ENCODE measurements around the gene KLHL26.

The KLHL26 gene

DNA sequence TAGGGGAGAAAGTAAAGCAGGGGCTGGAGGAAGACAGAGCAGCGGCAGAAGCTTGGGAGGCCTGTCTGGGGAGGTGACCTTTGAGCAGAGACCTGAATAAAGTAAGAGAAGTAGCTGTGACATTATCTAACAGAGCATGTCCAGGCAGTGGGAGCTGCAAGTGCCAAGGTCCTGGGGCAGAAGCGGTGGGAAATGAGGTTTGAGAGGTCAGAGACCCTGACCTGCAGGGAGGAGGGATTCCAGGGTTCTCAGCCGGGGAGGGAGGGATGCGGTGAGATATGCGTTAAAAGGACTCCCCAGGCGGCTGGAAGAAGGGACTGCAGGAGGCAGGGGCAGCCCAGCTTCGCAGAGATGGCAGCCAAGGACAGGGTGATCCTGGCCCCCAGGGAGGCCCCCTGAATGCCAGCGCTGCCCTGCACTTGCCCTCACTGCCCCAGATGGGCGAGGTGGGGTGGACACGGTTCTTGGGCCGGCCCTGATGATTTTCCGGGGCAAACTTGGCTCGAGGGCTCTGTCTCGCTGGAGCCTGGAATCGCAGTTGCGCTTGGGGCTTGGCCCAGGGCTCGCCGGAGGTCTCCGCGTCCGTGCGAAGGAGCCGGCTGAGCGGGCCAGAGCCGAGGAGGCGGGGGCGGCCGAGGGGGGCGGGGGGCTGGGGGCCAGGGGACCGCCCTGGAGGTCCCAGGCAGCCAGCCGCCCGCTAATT lies 33.4 kb upstream of the KLHL26 start:
- no peak for DNase-seq

DNA sequence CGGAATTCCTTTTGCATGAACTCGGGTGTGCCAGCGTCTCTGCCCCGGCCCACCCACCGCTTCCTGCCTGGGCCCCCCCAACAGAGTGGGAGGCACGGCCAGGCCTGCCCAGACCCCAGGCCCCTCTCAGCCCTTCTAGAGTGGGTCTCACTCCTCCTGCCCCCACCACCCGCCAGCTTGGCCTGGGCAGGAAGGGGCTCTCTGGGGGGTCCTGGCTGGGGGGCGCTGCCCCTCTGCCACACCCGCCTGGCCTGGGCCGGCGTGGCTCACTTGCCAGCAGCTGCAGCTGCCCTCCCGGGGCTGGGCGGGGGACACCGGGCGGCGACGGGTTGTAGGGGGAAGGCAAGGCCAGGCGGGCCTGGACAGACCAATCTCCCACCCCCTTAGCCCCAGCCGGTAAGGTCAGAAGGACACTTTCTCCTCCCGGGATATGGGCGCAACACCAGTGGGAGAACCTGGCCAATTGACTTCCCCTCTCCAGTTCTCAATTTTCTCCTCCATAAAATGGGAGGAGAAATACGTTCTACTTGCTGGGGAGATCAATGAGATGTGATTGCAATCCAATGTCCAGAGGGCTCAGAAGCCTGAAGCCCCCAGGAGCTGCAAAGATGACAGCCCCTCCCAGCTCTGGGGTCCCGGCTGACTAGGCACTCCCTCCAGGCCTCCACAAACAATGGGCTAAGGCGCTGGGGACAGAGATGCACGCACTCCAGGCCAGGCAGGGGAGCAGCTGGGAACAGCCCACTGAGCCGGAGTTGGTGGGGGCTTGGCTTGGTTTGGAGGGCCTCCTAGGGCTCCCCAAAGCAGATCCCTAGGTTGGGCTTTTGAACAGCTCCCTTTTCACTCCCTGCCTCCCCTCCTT lies 32.6 kb upstream of the KLHL26 start:
- no peak for DNase-seq

DNA sequence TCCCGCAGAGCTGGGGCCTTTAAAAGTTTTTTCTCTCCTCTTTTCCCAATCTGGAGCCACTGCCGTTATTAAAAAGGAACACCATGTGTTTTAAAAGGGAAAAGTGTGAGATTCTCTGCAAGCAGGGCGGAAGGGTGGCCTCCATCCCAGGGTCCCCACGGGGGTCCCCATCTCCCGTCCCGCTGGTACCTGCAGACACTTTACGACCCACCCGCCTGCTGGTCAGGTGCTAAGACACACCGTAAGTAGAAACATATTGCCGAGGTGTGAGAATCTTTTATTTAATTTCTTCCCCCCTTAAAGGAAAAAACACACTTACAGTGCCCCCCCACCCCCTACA lies 32.0 kb upstream of the KLHL26 start:
- DNase-seq = no peak

DNA sequence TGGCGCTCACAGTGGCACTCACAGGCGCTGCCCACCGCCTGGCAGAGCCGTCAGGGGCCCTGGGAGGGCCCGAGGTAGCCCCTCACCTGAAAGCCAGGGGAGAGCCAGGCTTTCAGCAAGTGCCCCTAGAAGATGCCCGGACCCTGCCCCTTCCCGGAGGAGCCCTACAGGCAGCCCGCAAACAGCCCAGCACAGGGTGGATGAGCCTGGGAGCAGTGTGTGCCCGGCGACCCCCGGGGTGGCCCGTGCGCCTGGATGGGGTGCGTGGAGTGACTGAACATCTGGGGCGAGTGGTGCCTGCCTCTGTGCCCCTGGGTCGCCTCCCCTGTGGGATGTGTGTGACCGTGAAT lies 31.7 kb upstream of the KLHL26 start:
- no peak for DNase-seq

DNA sequence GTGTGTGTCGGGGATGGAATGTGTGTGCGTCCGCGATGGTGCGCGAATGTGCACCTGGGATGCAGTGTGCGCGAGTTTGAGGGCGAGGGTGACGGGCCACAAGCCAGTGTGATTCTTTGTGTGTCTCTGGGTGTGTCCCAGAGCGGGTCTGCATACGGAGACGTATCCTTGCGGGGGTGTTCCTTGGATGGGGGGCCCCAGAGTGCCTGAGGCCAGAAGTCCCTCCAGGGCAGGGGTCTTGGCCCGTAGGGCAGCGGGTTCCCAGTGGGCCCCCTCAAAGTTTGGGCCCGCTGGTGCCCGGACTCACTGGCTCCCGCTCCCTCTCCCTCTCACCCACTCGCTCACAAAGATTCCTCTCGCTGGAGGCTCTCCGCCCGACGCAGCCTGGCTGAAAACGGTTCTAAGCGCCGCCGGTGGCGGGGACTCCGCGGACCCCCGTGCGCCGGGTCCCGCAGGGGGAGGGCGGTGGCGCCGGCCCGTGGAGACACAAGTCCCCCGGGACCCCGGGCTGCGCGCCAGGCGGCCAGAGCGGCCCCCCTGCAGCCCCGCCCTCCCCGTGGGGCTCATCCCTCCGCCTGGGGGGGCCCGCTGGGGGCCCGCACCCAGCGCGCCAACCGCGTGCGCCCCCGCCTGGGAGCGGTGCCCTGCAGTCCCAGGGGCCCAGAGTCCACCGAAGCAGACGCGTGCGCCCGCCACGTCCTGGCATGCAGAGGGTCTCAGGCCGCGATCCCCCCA lies 31.1 kb upstream of the KLHL26 start:
- DNase-seq = no peak

DNA sequence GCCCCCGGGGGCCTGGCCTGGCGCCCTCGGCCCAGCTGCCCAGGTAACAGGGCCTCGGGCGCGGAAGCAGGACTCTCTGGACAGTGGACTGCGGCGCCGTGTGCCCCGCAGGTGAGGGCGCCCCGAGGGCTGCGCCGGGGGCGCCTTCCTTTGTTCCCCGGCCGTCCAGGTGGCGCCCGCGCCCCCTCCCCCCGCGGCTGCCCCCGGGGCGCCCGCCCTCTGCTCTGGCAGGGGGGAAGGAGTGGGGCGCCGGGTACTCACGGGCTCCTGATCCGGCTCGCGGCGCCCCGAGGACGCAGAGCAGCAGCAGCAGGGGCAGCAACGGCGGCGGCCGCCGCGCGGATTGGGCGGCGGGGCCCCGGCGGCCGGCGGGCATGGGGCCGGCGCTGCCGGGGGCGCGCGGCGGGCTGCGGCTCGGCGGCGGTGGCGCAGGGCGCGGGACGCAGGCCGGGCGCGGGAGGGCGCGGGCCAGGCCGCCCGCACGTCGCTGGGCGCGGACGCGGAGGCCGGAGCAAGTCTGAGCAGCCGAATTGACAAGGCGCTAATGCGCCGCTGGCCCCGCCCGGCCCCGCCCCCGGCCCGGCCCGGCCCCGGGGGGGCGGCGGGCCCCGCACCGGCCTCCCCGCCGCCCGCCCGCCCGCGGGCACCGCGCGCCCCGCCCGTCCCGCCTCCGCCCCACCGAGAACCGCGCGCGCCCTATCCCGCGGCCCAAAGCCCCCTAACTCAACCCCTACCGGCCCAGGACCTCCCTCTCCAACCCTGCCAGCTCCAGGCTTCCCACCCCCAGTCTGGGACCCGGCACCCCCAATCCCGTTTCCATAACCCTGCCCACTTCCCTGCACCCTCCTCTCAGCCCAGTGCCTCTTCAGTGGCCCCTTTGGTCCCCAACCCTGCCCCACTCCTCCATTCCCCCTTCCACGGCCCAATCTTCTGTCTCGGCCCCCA lies 30.3 kb upstream of the KLHL26 start, which contains the start of gene CRLF1:
TSS of gene CRLF1 (minus strand) at position 519 of the 945 bp plus-strand sequence. CDS start at position 376, 143 bp downstream.
- no peak for DNase-seq

DNA sequence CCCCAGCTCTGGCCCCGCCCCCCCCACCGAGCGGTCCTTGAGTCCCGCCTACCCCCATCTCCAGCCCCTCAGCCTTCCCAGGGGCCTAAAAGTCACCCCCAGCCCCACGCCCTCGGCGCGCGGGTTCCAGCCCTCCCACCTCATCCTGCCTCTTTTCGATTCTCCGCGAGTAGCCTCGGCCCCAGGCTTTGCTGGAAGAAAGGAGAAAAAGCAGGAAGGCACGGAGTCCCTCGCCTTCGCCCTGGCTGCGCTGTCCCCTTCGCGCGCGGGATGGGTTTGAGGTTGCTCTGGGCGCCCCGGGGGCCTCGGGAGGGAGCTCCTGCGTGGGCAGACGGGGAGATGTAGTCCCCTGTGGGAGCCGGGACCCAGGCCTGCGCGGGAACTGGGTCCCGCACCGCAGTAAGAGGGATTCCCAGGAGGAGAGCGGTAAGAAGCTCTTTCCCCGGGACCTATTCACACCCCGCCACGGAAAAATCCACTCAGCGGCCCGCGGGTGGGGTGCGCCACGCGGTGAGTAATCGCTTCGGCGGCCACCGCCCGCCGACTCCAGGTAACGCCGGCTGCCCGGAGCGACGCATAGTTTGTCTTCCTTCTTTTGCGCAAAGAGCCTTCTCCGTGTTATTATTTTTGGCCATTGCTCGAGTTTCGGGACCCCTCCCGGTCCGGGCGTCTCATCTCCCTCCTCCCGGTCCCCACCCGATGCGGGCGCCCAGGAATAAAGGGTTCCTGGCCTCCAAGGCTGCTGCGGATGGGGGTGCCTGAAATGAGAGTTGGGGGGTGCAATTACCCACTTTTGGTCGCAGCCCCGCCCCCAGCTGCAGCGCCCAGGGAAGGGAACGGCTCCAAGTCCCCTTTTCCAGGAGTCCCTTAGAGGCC lies 29.4 kb upstream of the KLHL26 start:
- DNase-seq = no peak

DNA sequence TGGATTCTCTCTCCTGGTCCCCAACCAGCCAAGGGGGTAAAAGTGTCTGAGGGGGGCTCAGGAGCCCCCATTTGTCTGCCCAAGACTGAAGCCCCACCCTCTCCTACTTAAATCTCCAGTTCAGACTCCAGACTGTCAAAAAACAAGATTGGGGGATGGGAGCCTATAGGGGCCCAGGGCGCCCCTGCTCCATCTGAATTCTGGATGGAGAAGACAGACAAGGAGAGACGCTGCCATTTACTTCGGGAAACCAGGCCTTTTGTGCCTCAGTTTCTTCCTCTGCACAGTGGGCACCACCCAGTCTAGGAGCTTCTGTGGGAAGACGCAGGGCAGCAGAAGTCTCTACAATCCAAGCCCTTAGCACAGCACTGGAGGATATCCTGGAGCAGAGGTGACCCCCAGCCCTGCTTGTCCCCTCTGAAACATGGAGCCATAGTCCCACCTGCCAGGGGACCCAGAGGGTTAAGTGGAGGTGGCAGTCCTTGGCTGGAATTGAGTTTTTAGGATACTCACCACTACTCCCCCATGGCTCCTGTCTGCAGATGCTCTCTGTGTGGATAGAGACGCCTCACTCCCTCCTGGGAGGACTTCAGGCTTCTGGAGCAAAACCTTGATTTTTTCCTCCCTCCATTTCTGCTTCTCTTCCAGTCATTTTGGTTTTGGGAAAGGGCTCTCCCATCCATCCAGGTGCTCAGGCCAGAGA lies 28.6 kb upstream of the KLHL26 start:
- no peak for DNase-seq

DNA sequence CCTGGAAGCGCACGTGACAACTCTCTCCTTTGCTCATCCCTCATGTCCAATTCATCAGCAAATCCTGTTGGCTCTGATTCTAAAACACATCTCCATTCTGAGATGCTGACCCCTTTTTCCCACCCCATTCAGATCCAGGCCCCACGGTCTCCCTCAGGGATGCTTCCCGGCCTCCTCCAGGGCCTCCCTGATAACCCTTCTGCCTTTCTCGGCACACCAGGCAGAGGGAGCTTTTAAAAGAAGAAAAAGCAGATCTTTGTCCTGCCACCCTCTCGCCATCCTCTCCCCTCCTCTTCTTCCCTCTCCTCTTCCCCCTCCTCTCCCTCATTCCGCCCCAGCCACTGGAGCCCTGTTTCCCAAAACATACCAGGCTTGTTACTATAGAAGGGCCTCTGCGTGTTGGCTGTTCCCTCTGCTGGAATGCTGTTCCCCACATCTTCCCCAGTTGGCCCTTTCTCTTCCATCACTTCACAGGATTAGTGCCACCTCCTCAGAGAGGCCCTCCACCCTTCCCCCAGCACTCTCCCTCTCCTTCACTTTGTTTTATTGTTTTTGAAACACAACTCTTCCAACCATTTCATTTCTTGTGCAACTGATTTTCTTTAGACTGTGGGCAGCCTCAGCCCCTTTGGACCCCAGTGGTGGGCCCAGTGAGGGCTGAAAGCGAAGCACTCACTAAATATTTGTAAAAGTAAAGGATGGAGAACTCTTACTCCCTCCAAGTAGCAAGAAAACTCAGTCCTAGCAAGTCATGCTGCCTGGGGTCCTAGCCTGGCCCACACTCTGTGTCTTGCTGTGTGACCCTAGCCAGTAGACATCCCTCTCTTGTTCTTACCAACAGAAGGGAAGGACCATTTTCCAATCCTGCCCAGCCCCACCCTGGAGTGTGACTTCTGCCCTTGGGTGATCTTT lies 27.8 kb upstream of the KLHL26 start:
- no peak for DNase-seq

DNA sequence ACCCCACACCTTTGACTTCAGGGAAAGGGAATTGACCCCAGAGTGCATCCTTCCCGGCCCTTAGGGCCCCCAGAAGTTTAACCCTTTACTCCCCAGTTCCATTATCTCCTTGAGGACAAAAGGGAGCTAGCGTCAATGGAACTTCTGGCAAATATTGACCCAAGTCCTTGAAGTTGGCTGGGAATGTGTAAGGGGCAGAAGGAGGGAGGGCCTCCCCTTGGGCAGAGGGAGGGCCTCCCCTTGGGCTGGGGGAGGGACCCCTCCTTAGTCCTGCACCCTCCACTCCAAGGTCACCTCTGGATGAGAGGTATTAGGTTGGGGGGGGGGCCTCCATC lies 27.1 kb upstream of the KLHL26 start:
- DNase-seq = no peak

DNA sequence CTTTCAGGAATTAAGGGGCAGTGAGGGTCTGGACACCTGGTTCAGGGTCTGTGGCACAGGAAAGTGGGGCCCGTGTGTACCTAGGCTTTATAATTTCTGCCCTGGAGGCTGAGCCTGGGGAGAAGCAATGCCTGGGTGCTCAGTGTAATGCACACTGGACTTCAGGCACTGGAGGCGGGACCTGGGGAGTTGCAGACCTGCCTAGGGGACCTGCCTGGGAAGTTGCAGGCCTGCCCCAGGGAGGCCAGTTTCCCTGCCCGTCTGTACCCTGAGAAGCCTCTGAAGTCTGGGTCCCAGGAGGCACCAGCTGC lies 26.6 kb upstream of the KLHL26 start:
- no peak for DNase-seq

DNA sequence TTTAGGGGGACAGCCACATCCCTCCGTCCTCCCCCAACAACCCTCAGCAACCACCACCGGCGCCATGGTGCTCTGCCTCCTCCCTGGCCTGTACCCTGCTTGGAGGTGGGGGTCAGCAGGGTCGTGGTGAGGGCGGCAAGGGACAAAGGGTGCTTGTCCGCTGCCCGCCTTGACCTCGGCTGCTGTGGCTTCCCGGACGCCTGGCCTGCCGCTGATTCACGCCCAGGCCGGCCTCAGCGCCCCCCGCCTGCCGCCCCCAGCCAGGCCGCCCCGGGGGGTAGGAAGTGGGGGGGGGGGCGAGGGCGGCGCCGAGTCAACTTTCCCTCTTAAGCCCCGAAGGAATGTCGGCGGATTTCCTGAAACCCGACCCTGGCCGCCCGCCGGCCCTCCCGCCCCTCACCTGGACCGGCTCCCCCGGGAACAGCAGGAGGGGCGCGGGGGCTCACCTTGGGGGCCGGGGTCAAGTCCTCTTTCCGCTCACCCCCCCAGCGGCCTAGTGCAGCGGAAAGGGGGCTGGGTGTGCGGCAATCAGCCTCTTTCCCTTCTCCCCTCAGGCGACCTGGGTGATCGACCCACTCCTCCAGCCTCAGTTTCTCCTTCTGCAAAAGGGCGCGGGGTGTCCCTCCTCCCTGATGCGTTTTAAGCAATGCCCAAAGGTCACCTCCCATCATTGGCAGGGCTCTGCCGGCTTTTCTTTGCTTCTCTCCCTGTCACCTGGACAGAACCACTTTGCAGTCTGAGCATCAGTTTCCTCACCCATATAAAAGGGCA lies 26.1 kb upstream of the KLHL26 start:
- no peak for DNase-seq

DNA sequence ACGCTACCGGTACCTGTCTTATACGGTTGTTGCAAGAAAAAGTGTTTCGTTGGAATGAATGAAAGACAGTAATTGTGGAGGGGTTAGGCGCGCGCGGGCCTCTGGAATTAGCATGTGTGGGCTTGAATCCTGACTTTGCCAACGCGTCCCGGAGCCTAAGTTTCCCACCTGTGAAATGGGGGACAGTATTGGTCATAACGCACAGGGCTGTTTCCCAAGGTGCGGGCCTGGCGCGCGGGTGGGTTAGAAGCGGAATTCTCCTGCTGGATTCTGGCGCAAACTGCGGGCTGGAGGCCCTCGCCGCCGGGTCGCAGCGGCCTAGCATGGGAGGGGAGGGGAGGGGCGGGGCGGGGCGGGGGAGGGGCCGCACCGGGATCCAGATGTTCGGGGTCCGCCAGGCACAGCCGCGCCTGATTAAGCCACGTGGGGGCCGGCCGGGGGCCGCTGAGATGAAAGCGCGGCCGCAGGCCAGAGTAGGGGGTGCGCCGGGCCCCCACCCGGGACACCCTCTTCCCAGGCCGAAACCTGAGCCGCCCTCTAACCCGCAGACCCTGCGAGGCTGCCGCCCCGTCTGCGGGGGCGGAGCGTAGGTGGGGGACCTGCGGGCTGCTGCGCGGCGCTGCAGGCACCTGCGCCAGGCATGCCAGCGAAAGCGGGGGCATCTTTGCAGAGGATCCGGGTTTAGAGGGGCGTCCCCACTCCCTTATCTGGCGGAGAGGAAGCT lies 25.3 kb upstream of the KLHL26 start:
- no peak for DNase-seq

DNA sequence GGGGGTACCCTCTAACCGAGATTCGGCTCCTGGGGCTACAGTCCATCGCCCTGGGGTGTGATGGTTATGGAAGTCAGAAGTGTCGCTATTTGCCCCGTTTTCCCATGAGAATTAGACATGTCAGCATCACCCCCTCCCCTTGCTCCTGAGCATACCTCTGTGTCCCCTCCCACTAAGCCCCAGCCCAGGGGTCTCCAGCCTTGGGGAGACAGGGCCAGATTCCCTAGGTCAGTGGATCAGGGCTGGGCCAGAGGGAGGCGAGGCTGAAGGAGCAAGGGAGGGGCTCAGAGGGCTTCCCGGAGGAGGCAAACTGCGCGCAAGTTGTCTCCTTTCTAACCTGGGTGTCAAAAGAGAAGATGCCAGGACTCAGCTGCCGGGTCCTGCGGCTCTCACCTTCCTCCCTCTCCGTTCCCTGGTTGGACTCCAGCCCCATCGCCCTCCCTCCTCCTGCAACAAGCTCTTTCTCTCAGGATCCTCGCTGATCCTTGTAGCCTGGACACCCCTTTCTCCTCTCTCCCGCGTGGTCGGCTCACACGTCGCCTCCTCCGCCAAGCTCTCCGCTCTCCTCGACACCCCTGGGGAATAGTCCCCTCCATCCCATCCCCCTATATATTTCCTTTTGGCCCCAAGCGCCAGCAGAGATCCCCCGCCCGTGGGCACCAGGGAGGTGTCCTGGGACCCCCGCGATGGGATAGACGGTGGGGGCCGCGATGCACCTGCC lies 24.6 kb upstream of the KLHL26 start:
- DNase-seq = no peak

DNA sequence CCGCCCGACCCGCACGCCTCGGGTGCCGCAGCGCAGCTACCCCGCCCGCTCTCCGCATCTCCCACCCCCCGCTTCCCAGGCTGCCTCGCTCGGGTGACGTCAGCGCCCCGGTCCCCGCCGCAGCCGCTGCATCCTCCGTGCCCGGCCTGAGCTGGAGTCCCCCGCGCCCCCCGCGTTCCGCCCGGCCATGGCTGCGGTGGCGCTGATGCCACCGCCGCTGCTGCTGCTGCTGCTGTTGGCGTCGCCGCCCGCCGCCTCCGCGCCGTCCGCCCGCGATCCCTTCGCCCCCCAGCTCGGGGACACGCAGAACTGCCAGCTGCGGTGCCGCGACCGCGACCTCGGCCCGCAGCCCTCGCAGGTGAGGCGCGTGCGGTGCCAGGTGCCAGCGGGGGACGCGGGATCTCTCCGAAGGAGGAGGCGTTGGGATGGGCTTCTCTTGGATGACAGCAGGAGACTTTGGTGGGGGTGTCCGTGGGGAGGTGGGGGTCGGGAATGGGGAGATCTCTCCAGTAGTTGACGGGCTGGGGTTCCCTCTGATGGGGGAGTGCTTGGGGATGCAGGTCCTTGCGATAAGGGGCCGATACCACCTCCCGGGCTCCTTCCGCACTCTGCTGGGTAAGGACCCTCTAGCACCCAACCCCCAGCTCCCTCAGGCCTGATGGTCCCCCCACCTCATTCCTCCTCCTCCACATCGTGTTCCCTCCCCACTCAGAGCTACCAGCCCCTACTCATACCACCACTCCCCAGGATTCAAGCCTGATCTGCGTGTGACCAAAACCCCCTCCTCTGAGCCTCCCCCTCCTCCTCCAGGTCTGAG lies 23.8 kb upstream of the KLHL26 start, which contains the start of gene TMEM59L:
TSS of gene TMEM59L (plus strand) at position 99 of the 817 bp plus-strand sequence. CDS start at position 188, 89 bp downstream.
- DNase-seq = no peak

DNA sequence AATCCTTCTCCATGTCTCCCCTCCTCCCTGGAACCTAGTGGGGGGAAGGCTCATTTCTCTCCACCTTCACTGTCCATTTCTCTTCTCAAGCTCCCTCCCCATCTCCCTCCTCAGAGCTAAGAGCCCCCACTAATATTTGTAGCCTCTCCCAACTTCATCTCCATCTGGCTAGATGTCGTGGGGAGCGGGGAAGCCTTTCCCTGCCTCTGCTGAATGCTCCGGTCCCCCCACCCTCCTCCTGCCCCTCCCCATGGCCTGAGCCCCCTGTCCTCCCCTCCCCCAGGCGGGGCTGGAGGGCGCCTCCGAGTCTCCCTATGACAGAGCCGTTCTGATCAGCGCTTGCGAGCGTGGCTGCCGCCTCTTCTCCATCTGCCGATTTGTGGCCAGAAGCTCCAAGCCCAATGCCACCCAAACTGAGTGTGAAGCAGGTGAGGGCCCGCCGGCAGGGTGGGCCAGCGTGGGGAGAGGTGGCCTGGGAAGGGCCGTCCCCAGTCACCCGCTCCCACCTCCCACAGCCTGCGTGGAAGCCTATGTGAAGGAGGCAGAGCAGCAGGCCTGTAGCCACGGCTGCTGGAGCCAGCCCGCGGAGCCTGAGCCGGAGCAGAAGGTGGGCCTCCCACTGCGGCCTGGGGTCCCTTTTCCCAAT lies 23.1 kb upstream of the KLHL26 start:
- no peak for DNase-seq

All from NCI-H510A (cell line).